Left ventricle myocardium inferior (tissue), 1 donor: ENCODE results near the gene TMEM25. TPM values are rescaled to one million over a fixed set of nuclear protein-coding genes. Genes with fewer than 3 reads are reported as not detected.
A peak's percentile ranks its signal among the peaks of the same experiment; 100 is the strongest.
"Not testable (repeated sequence)": the region's sequence is repeated elsewhere in the genome, so short reads cannot be mapped to it uniquely, and the experiment has no call there.

ENCODE experiments used
- DNase-seq: peaks from one replicate; pipeline ENCODE4 v3.0.0-alpha.2; 2020
- H3K27ac ChIP-seq: fragments of 200-600 bp; replicated peaks from 2 replicates; pipeline ENCODE4 v1.8.0; 2021
- H3K27me3 ChIP-seq: fragments of 200-600 bp; 2 replicates; pipeline ENCODE4 v1.8.0; 2021; ENCODE audit warnings: low read depth
- H3K36me3 ChIP-seq: fragments of 200-600 bp; 2 replicates; pipeline ENCODE4 v1.8.0; 2021
- H3K4me1 ChIP-seq: fragments of 200-600 bp; 2 replicates; pipeline ENCODE4 v1.8.0; 2021
- H3K4me3 ChIP-seq: fragments of 200-600 bp; 2 replicates; pipeline ENCODE4 v1.8.0; 2021; ENCODE audit warnings: mild to moderate bottlenecking, moderate library complexity
- H3K9me3 ChIP-seq: fragments of 200-600 bp; replicated peaks from 2 replicates; pipeline ENCODE4 v1.8.0; 2021
- intact Hi-C: fragments of 100-400 bp; cut with micrococcal nuclease; formaldehyde crosslinking; loops from one replicate; pipeline ENCODE4 v1.11.0; 2022
- total RNA-seq: library from RNA; stranded (reverse); fragmentation: NEBNext Ultra II Directional; extraction: Animal tissue kit (Norgen Biotek cat#: 25700); gene quantifications from one replicate; pipeline ENCODE4 v1.2.1, GENCODE V29; 2021
- TF ChIP-seq, protein P1 (sequence below): fragments of 200-600 bp; IDR thresholded peaks from 2 replicates; pipeline ENCODE4 v1.8.0; 2021; ENCODE audit warnings: antibody characterized with exemption, mild to moderate bottlenecking, borderline replicate concordance
- donor health status: DM: no; HTN: yes; CAD: no; lungs with severe emphysema.

Gene TMEM25
- total RNA-seq, 1 donor from 2014 or later, result 7.8 TPM

GRCh38 chr11:118552341-118552740, 21.3 kb downstream of the TMEM25 start:
- intact Hi-C loops, result no loop called here
- TF ChIP-seq, protein P1, sequence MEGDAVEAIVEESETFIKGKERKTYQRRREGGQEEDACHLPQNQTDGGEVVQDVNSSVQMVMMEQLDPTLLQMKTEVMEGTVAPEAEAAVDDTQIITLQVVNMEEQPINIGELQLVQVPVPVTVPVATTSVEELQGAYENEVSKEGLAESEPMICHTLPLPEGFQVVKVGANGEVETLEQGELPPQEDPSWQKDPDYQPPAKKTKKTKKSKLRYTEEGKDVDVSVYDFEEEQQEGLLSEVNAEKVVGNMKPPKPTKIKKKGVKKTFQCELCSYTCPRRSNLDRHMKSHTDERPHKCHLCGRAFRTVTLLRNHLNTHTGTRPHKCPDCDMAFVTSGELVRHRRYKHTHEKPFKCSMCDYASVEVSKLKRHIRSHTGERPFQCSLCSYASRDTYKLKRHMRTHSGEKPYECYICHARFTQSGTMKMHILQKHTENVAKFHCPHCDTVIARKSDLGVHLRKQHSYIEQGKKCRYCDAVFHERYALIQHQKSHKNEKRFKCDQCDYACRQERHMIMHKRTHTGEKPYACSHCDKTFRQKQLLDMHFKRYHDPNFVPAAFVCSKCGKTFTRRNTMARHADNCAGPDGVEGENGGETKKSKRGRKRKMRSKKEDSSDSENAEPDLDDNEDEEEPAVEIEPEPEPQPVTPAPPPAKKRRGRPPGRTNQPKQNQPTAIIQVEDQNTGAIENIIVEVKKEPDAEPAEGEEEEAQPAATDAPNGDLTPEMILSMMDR, result no peak
- Histone ChIP-seq H3K4me3 (no peak overlapping the region), H3K9me3 (no peaks in the 10 kb centered on the region), H3K4me1 (no peaks in the 10 kb centered on the region), H3K27ac (no peak overlapping the region), H3K27me3 (no peaks in the 10 kb centered on the region), H3K36me3 (peaks cover 82% of the 10 kb centered on the region)
- DNase-seq, result no peak

DNA sequence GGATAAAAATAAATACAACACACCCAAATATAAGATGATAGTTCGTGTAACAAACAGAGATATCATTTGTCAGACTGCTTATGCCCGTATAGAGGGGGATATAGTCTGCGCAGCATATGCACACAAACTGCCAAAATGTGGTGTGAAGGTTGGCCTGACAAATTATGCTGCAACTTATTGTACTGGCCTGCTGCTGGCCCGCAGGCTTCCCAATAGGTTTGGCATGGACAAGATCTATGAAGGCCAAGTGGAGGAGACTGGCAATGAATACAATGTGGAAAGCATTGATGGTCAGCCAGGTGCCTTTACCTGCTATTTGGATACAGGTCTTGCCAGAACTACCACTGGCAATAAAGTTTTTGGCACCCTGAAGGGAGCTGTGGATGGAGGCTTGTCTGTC, 29.8 kb downstream of the TMEM25 start:
- intact Hi-C loops, result no loop called here
- Histone ChIP-seq H3K9me3 (no peaks in the 10 kb centered on the region), H3K4me3 (no peak overlapping the region), H3K27ac (no peak overlapping the region), H3K4me1 (peaks cover 14% of the 10 kb centered on the region), H3K36me3 (peaks cover 55% of the 10 kb centered on the region), H3K27me3 (no peaks in the 10 kb centered on the region)
- TF ChIP-seq, protein P1, result no peak
- DNase-seq, result no peak

GRCh38 chr11:118565051-118565450, 34.1 kb downstream of the TMEM25 start:
- intact Hi-C loops, result no loop called here
- Histone ChIP-seq H3K4me3 (peak overlapping the region; percentile 72), H3K27me3 (no peaks in the 10 kb centered on the region), H3K36me3 (peaks cover 13% of the 10 kb centered on the region), H3K9me3 (no peaks in the 10 kb centered on the region), H3K27ac (peak overlapping the region; percentile 70), H3K4me1 (peaks cover 20% of the 10 kb centered on the region)
- DNase-seq, result peak; percentile 26
- TF ChIP-seq, protein P1, result no peak

DNA sequence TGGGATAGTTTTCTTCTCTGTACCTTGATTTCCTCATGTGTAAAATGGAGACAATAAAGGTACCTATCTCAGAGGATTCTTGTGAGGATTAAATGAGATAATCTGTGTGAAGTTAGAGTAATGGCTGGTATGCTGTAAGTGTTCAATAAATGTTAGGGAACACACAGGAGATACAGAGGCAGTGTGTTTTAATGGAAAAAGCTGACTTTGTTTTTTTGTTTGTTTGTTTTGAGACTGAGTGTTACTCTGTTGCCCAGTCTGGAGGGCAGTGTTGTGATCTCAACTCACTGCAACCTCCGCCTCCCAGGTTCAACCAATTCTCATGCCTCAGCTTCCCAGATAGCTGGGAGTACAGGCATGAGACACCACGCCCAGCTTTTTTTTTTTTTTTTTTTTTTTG, 38.7 kb downstream of the TMEM25 start:
- peaks cover 45% of the 10 kb centered on the region for H3K4me1 ChIP-seq
- no peaks in the 10 kb centered on the region for H3K27me3 ChIP-seq
- H3K36me3 ChIP-seq, result no peaks in the 10 kb centered on the region
- no peaks in the 10 kb centered on the region for H3K9me3 ChIP-seq
- H3K27ac ChIP-seq, result no peak overlapping the region
- no peak overlapping the region for H3K4me3 ChIP-seq
- TF ChIP-seq, protein P1, result no peak
- intact Hi-C loops, result no loop called here
- DNase-seq, result no peak

- no peak overlapping the region for H3K4me3 ChIP-seq
- H3K36me3 ChIP-seq, result no peaks in the 10 kb centered on the region
- H3K27me3 ChIP-seq, result no peaks in the 10 kb centered on the region
- peaks cover 47% of the 10 kb centered on the region for H3K4me1 ChIP-seq
- intact Hi-C loops, result no loop called here
- no peak overlapping the region for H3K27ac ChIP-seq
- TF ChIP-seq, protein P1, result no peak
- DNase-seq, result no peak
- H3K9me3 ChIP-seq, result no peaks in the 10 kb centered on the region
Observed at GRCh38 chr11:118570787-118571186, 39.8 kb downstream of the TMEM25 start.

DNA sequence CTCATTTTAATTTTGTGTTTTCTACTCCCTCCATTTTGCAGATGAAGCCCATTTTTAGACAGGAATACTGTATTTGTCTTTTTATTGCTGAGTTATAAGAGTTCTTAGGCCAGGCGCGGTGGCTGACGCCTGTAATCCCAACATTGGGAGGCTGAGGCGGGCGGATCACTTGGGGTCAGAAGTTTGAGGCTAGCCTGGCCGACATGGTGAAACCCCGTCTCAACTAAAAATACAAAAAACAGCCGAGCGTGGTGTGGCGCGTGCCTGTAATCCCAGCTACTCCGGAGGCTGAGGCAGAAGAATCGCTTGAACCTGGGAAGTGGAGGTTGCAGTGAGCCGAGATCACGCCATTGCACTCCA, 40.7 kb downstream of the TMEM25 start:
- not testable (repeated sequence) for DNase-seq
- peak overlapping the region; percentile 98 for H3K27ac ChIP-seq

More for the DNA sequence above, 40.7 kb downstream of the TMEM25 start:
- H3K9me3 ChIP-seq, H3K36me3 ChIP-seq, H3K27me3 ChIP-seq, intact Hi-C loops: not testable (repeated sequence)
- H3K4me1 ChIP-seq, result peaks cover 50% of the 10 kb centered on the region
- peak overlapping the region; percentile 97 for H3K4me3 ChIP-seq
